GM12878 (cell line): ENCODE data around the gene GSTA1.

Experiments used
- CTCF ChIP-seq, 3 experiments: IDR thresholded peaks in 2 of 3; conservative IDR thresholded peaks in 1 of 3; 2 replicates each; pipeline ENCODE4 v1.5.1; 2011; ENCODE audit warnings: low read depth in 3 of 3, low read length in 3 of 3, mild to moderate bottlenecking in 3 of 3, control low read depth in 2 of 3, moderate library complexity in 2 of 3, inconsistent platforms in 1 of 3, mixed read lengths in 1 of 3; ENCODE audit not compliant: control insufficient read depth in 2 of 3, insufficient read depth in 1 of 3; ENCODE audit errors: extremely low read depth in 1 of 3
- EZH2 ChIP-seq: IDR thresholded peaks from 2 replicates; pipeline ENCODE4 v1.6.1; 2012; ENCODE audit warnings: low read depth, mild to moderate bottlenecking, control low read depth, inconsistent platforms, low read length, borderline replicate concordance; ENCODE audit not compliant: control insufficient read depth

- no peak for TF ChIP-seq CTCF (IDR thresholded peaks at IDR 0.05 in 2 of 3, conservative IDR thresholded peaks at IDR 0.05 in 1 of 3; ENCODE audit: control insufficient read depth in 2 of 3, extremely low read depth in 1 of 3, insufficient read depth in 1 of 3, low read depth in 3 of 3, low read length in 3 of 3)
- no peak for TF ChIP-seq EZH2
These were observed 61.7 kb downstream of the GSTA1 start for GRCh38 chr6:52741872-52742271.
